GM10248 (cell line): ENCODE measurements around the gene CXCL14.
A peak's percentile ranks its signal among the peaks of the same experiment; 100 is the strongest.

Experiments used
- CTCF ChIA-PET: fragments of 300-600 bp; sonication (Branson Sonifier 250); formaldehyde crosslinking; extraction: SDS; loops from one replicate; lab custom pipeline; 2021; ENCODE audit warnings: antibody characterized with exemption; lab: Yijun Ruan, JAX
- POLR2A ChIA-PET: fragments of 350-650 bp; sonication (Branson Sonifier 250); formaldehyde crosslinking; extraction: SDS; loops from one replicate; lab custom pipeline; 2020; ENCODE audit warnings: antibody characterized with exemption; lab: Yijun Ruan, JAX
- DNase-seq: peaks from one replicate; pipeline ENCODE4 v3.0.0; 2012; ENCODE audit errors: extremely low spot score
- CTCF ChIP-seq: IDR thresholded peaks from 2 replicates; pipeline ENCODE4 v1.5.1; 2012; ENCODE audit warnings: mild to moderate bottlenecking, low read depth; ENCODE audit errors: extremely low read depth, missing control alignments, control extremely low read depth

CXCL14 gene

DNA sequence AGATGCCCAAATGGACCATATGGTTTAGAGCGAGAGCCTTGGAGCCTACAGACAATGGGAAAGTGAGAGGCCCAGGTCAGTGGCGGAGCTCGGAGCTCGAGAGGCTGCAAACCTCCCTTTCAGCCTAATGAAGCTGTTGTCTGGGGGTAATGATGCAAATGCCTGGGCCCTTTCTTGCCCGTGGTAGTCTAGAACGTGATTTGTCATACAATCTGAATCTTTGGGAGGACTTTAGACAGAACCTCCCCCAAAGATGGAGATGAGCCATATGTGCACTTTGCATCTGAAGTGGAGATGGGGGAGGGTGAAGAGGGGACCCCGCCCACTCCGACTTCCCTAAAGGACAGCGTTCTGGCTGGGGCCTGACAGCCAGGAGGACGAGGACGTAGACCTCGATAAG, 32.7 kb downstream of the CXCL14 start:
- TF ChIP-seq CTCF, result no peak
- no peak for DNase-seq
- CTCF ChIA-PET, result interaction anchor here (1.4 to 29.6 kb wide), 2 partner anchors 20 to 80 kb away, joined by 5 to 914 read pairs; partner anchors contain the start of gene TIFAB
- POLR2A ChIA-PET, result no interaction called here

- CTCF ChIA-PET, result interaction anchor here (1.0 to 29.6 kb wide), 3 partner anchors 9 to 79 kb away, joined by 3 to 914 read pairs (median 3); partner anchors contain the start of gene TIFAB
- no peak for TF ChIP-seq CTCF
- POLR2A ChIA-PET, result no interaction called here
- no peak for DNase-seq
These were observed 33.7 kb downstream of the CXCL14 start for GRCh38 chr5:135545099-135545498.

DNA sequence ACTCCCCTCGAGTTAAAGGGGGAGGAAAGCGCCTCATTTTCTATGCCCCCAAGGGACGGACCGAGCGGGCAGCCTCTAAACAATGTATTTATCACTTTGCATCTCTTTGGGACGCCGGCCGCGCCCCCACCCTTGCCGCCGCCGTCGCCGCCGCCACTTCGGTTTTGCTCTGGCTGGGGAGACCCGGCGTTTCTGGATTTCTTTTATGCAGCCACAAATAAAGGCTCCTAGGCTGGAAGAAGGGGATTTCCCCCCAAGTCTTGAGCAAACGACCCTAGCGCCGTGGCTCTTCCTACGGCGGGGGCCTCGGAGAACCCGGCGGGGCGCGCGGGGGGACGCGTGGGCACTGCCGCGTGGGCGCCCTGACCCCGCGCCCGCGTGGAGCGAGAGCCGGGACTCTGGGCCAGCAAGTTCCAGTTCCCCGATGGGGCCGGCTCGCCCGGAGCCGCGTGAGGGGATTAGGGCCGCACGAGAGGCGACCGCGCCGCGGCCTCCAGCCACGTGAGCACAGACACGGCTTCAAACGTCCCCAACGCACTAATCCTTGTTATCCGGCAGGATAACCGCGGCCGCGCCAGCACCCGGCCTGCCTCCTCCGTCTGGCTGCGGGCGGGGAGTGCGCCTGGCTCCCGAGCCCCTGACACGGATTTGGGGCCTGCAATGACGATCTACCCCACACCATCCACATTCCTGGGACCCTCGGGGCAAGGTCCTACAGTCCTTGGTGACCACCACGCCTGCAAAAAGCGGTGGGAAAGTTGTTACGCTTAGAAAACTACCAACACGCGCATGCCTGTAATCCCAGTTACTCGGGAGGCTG, 35.1 kb downstream of the CXCL14 start:
- TF ChIP-seq CTCF, result no peak
- ChIA-PET POLR2A (no interaction called here), CTCF (interaction anchor here (1.3 to 4.6 kb wide), 2 partner anchors 8 to 86 kb away, joined by 8 to 39 read pairs; no protein-coding TSS in a partner anchor)
- peak; percentile 38 for DNase-seq

GRCh38 chr5:135543001-135543484, 35.7 kb downstream of the CXCL14 start:
- ChIA-PET POLR2A (no interaction called here), CTCF (interaction anchor here (1.3 to 4.6 kb wide), 3 partner anchors 9 to 85 kb away, joined by 4 to 39 read pairs (median 8); no protein-coding TSS in a partner anchor)
- no peak for DNase-seq
- no peak for TF ChIP-seq CTCF

GRCh38 chr5:135541807-135542502, 36.8 kb downstream of the CXCL14 start:
- DNase-seq, result no peak
- CTCF ChIA-PET, result interaction anchor here (1.0 to 4.6 kb wide), 6 partner anchors 10 to 85 kb away, joined by 3 to 39 read pairs (median 4); no protein-coding TSS in a partner anchor
- POLR2A ChIA-PET, result no interaction called here
- TF ChIP-seq CTCF, result no peak

GRCh38 chr5:135539430-135540005, 39.3 kb downstream of the CXCL14 start:
- ChIA-PET CTCF (interaction anchor here (2.0 to 4.6 kb wide), 2 partner anchors 12 to 26 kb away, joined by 8 to 39 read pairs; no protein-coding TSS in a partner anchor), POLR2A (no interaction called here)
- TF ChIP-seq CTCF, result no peak
- DNase-seq, result peak; percentile 8
